Measurements from ENCODE around the gene LRRFIP1. TPM values are rescaled to one million over a fixed set of nuclear protein-coding genes. Genes with fewer than 3 reads are reported as not detected.

The LRRFIP1 gene
- total and polyA plus RNA-seq, 7 donors = 42.3 to 108 (median 91.9) TPM

GRCh38 chr2:237638176-237638575 is 10.8 kb downstream of the LRRFIP1 start:
- TF ChIP-seq CTCF (IDR thresholded peaks at IDR 0.05) = no peak
- ATAC-seq (no peak), DNase-seq (no peak)
- 58 to 78% (median 65%) methylated on average over 8 of the region's 8 CpGs for WGBS, 3 donors
- H3K4me1 ChIP-seq = peaks cover 67% of the 10 kb centered on the region
- H3K9me3 ChIP-seq = no peaks in the 10 kb centered on the region
- peak overlapping the region; percentile 91 for H3K27ac ChIP-seq
- intact Hi-C loops (cut with DNase I) = no loop called here
- no peaks in the 10 kb centered on the region for H3K36me3 ChIP-seq (ENCODE audit: insufficient read depth in 1 of 2, low read depth in 1 of 2)
- no peak overlapping the region for H3K4me3 ChIP-seq
- H3K27me3 ChIP-seq (ENCODE audit: insufficient read depth in 3 of 3, low read length in 2 of 3) = no peaks in the 10 kb centered on the region

- Histone ChIP-seq H3K36me3 (ENCODE audit: insufficient read depth in 1 of 2, low read depth in 1 of 2) (no peaks in the 10 kb centered on the region), H3K4me1 (peaks cover 68% of the 10 kb centered on the region), H3K27me3 (ENCODE audit: insufficient read depth in 3 of 3, low read length in 2 of 3) (no peaks in the 10 kb centered on the region), H3K27ac (peak overlapping the region; percentile 91), H3K4me3 (peak overlapping the region; percentile 24), H3K9me3 (no peaks in the 10 kb centered on the region)
- ATAC-seq = peak; percentile 60 to 81 (median 67)
- DNase-seq = no peak
- no peak for TF ChIP-seq CTCF (IDR thresholded peaks at IDR 0.05)
- intact Hi-C loops (cut with DNase I) = no loop called here
- 30 to 40% (median 32%) methylated on average over 11 of the region's 11 CpGs for WGBS, 3 donors
Measured at GRCh38 chr2:237639052-237639835, 11.9 kb downstream of the LRRFIP1 start.

- DNase-seq (no peak), ATAC-seq (peak; percentile 54 to 73 (median 71))
- Histone ChIP-seq H3K27me3 (ENCODE audit: insufficient read depth in 3 of 3, low read length in 2 of 3) (no peaks in the 10 kb centered on the region), H3K27ac (peak overlapping the region; percentile 91), H3K9me3 (no peaks in the 10 kb centered on the region), H3K4me3 (peak overlapping the region; percentile 24), H3K4me1 (peaks cover 73% of the 10 kb centered on the region), H3K36me3 (ENCODE audit: insufficient read depth in 1 of 2, low read depth in 1 of 2) (no peaks in the 10 kb centered on the region)
- TF ChIP-seq CTCF (IDR thresholded peaks at IDR 0.05) = no peak
- intact Hi-C loops (cut with DNase I) = no loop called here
- 29 to 43% (median 36%) methylated on average over 6 of the region's 6 CpGs for WGBS, 3 donors
Measured at GRCh38 chr2:237639836-237640220, 12.4 kb downstream of the LRRFIP1 start.

- WGBS, 3 donors = 40 to 66% (median 41%) methylated on average over 12 of the region's 12 CpGs
- H3K27ac ChIP-seq = peak overlapping the region; percentile 91
- no peak for TF ChIP-seq CTCF (IDR thresholded peaks at IDR 0.05)
- peak overlapping the region; percentile 24 for H3K4me3 ChIP-seq
- ATAC-seq (peak; percentile 14 to 64 (median 58)), DNase-seq (no peak)
- H3K36me3 ChIP-seq (ENCODE audit: insufficient read depth in 1 of 2, low read depth in 1 of 2) = no peaks in the 10 kb centered on the region
- peaks cover 77% of the 10 kb centered on the region for H3K4me1 ChIP-seq
- H3K9me3 ChIP-seq = no peaks in the 10 kb centered on the region
- no peaks in the 10 kb centered on the region for H3K27me3 ChIP-seq (ENCODE audit: insufficient read depth in 3 of 3, low read length in 2 of 3)
- intact Hi-C loops (cut with DNase I) = no loop called here
Measured at GRCh38 chr2:237640493-237640998, 13.2 kb downstream of the LRRFIP1 start.

Data from psoas muscle (tissue), 8 donors.